NCI-H526 (cell line): ENCODE results near the gene ETAA1.

Source experiments
- DNase-seq, 2 experiments: peaks; one replicate each; lab custom pipeline; 2025; lab: John Stamatoyannopoulos, UW

Gene ETAA1

GRCh38 chr2:67397143-67397986 is at the start of gene ETAA1:
Gene ETAA1 (plus strand): TSS chr2:67397333. CDS start chr2:67397449, 116 bp downstream.
- peak; percentile 76 to 96 for DNase-seq

- DNase-seq, result no peak
Observed at GRCh38 chr2:67366832-67367412, 30.2 kb upstream of the ETAA1 start.

- DNase-seq, result no peak
Observed at GRCh38 chr2:67374481-67374880, 22.7 kb upstream of the ETAA1 start.

- no peak for DNase-seq
Observed at GRCh38 chr2:67374949-67375348, 22.2 kb upstream of the ETAA1 start.

- DNase-seq, result no peak
Observed at GRCh38 chr2:67378555-67378954, 18.6 kb upstream of the ETAA1 start.

- DNase-seq, result no peak
Observed at GRCh38 chr2:67379048-67379447, 18.1 kb upstream of the ETAA1 start.

- DNase-seq, result no peak
Observed at GRCh38 chr2:67384123-67384822, 12.9 kb upstream of the ETAA1 start.

- peak in 1 of 2 experiments; percentile 4 for DNase-seq
Observed at GRCh38 chr2:67388680-67389079, 8.5 kb upstream of the ETAA1 start.

GRCh38 chr2:67389286-67389685 is 7.8 kb upstream of the ETAA1 start:
- DNase-seq, result no peak

- no peak for DNase-seq
Observed at GRCh38 chr2:67389788-67390187, 7.3 kb upstream of the ETAA1 start.

- DNase-seq, result no peak
Observed at GRCh38 chr2:67393237-67393636, 3.9 kb upstream of the ETAA1 start.

GRCh38 chr2:67394734-67395133 is 2.4 kb upstream of the ETAA1 start:
- DNase-seq, result no peak

- DNase-seq, result no peak
Observed at GRCh38 chr2:67399144-67399543, 2.0 kb downstream of the ETAA1 start.

GRCh38 chr2:67399831-67400489 is 2.8 kb downstream of the ETAA1 start:
- no peak for DNase-seq

GRCh38 chr2:67400560-67401485 is 3.7 kb downstream of the ETAA1 start:
- DNase-seq, result no peak

GRCh38 chr2:67408346-67408745 is 11.2 kb downstream of the ETAA1 start:
- DNase-seq, result no peak

- no peak for DNase-seq
Observed at GRCh38 chr2:67412424-67412823, 15.3 kb downstream of the ETAA1 start.

- no peak for DNase-seq
Observed at GRCh38 chr2:67414867-67415266, 17.7 kb downstream of the ETAA1 start.

GRCh38 chr2:67416136-67416535 is 19.0 kb downstream of the ETAA1 start:
- DNase-seq, result no peak

GRCh38 chr2:67423489-67423888 is 26.4 kb downstream of the ETAA1 start:
- DNase-seq, result no peak

- DNase-seq, result no peak
Observed at GRCh38 chr2:67436221-67436620, 39.1 kb downstream of the ETAA1 start.
